Measurements from ENCODE around the gene KCNMA1. TPM values are rescaled to one million over a fixed set of nuclear protein-coding genes. Genes with fewer than 3 reads are reported as not detected.

KCNMA1 gene
- total RNA-seq, 4 donors from 2014 or later: 66.8 to 96.5 (median 78.9) TPM

GRCh38 chr10:77518910-77519274 lies 118.7 kb downstream of the KCNMA1 start:
- no peaks in the 10 kb centered on the region for H3K36me3 ChIP-seq
- in situ Hi-C loops (cut with MboI; ENCODE audit: low sequenced_read_pairs in 4 of 4) (no loop called here), intact Hi-C loops (cut with DNase I; ENCODE audit: low total_unique reads) (no loop called here)
- no peaks in the 10 kb centered on the region for H3K9me3 ChIP-seq
- H3K4me3 ChIP-seq: no peak overlapping the region
- no peak for TF ChIP-seq CTCF (IDR thresholded peaks at IDR 0.05 in 4 of 5, conservative IDR thresholded peaks at IDR 0.05 in 1 of 5)
- no peak for TF ChIP-seq POLR2A (IDR thresholded peaks at IDR 0.05)
- peak; percentile 41 to 69 for ATAC-seq
- peak in 1 of 2 donors; percentile 73 for DNase-seq
- peaks cover 38 to 44% of the 10 kb centered on the region in 2 donors for H3K4me1 ChIP-seq
- H3K27me3 ChIP-seq: no peaks in the 10 kb centered on the region
- peak overlapping the region; percentile 82 to 91 (median 88) for H3K27ac ChIP-seq

GRCh38 chr10:77518241-77518909 lies 119.2 kb downstream of the KCNMA1 start:
- in situ Hi-C loops (cut with MboI; ENCODE audit: low sequenced_read_pairs in 4 of 4) (no loop called here), intact Hi-C loops (cut with DNase I; ENCODE audit: low total_unique reads) (no loop called here)
- DNase-seq (peak; percentile 53 to 68), ATAC-seq (peak; percentile 66 to 78)
- TF ChIP-seq CTCF (IDR thresholded peaks at IDR 0.05 in 4 of 5, conservative IDR thresholded peaks at IDR 0.05 in 1 of 5) (no peak), POLR2A (IDR thresholded peaks at IDR 0.05) (peak in 1 of 2 donors; percentile 25)
- peaks cover 39 to 44% of the 10 kb centered on the region in 2 donors for H3K4me1 ChIP-seq
- H3K9me3 ChIP-seq: no peaks in the 10 kb centered on the region
- H3K4me3 ChIP-seq: no peak overlapping the region
- no peaks in the 10 kb centered on the region for H3K27me3 ChIP-seq
- peak overlapping the region; percentile 82 to 91 (median 88) for H3K27ac ChIP-seq
- H3K36me3 ChIP-seq: no peaks in the 10 kb centered on the region

- intact Hi-C loops (cut with DNase I; ENCODE audit: low total_unique reads) (no loop called here), in situ Hi-C loops (cut with MboI; ENCODE audit: low sequenced_read_pairs in 4 of 4) (no loop called here)
- no peak for DNase-seq
- no peaks in the 10 kb centered on the region for H3K27me3 ChIP-seq
- no peak for TF ChIP-seq POLR2A (IDR thresholded peaks at IDR 0.05)
- TF ChIP-seq CTCF (IDR thresholded peaks at IDR 0.05 in 4 of 5, conservative IDR thresholded peaks at IDR 0.05 in 1 of 5): no peak
- H3K27ac ChIP-seq: peak overlapping the region in 1 of 4 donors; percentile 91
- no peaks in the 10 kb centered on the region for H3K9me3 ChIP-seq
- H3K36me3 ChIP-seq: no peaks in the 10 kb centered on the region
- no peak overlapping the region for H3K4me3 ChIP-seq
- ATAC-seq: no peak
- peaks cover 53 to 60% of the 10 kb centered on the region in 2 donors for H3K4me1 ChIP-seq
These were observed 121.0 kb downstream of the KCNMA1 start for GRCh38 chr10:77516575-77516974.

- intact Hi-C loops (cut with DNase I; ENCODE audit: low total_unique reads) (no loop called here), in situ Hi-C loops (cut with MboI; ENCODE audit: low sequenced_read_pairs in 4 of 4) (no loop called here)
- DNase-seq (no peak), ATAC-seq (no peak)
- Histone ChIP-seq H3K27me3 (no peaks in the 10 kb centered on the region), H3K4me3 (no peak overlapping the region), H3K9me3 (no peaks in the 10 kb centered on the region), H3K4me1 (peaks cover 59 to 72% of the 10 kb centered on the region in 2 donors), H3K27ac (peak overlapping the region; percentile 84 to 93 (median 90)), H3K36me3 (no peaks in the 10 kb centered on the region)
- TF ChIP-seq CTCF (IDR thresholded peaks at IDR 0.05 in 4 of 5, conservative IDR thresholded peaks at IDR 0.05 in 1 of 5): no peak
- no peak for TF ChIP-seq POLR2A (IDR thresholded peaks at IDR 0.05)
These were observed 122.7 kb downstream of the KCNMA1 start for GRCh38 chr10:77514870-77515269.
